Colonic mucosa (tissue), 4 donors: Measurements from ENCODE around the gene BTBD7. TPM values are rescaled to one million over a fixed set of nuclear protein-coding genes. Genes with fewer than 3 reads are reported as not detected.
A peak's percentile ranks its signal among the peaks of the same experiment; 100 is the strongest.

Experiments used
- DNase-seq: peaks from one replicate; pipeline ENCODE4 v3.0.0-alpha.2; 2020
- H3K27ac ChIP-seq: fragments of 200-600 bp; one replicate; pipeline ENCODE4 v1.8.0; 2021
- H3K27me3 ChIP-seq: fragments of 200-600 bp; one replicate; pipeline ENCODE4 v1.8.0; 2021
- H3K36me3 ChIP-seq: fragments of 200-600 bp; one replicate; pipeline ENCODE4 v1.8.0; 2021
- H3K4me1 ChIP-seq: fragments of 200-600 bp; one replicate; pipeline ENCODE4 v1.8.0; 2021; ENCODE audit warnings: mild to moderate bottlenecking
- H3K4me3 ChIP-seq: fragments of 200-600 bp; one replicate; pipeline ENCODE4 v1.8.0; 2021
- H3K9ac ChIP-seq, 2 donors: one replicate each; pipeline ENCODE4 v1.7.0; 2013; ENCODE audit warnings: control low read depth in 2 of 2, low read depth in 2 of 2, low read length in 2 of 2
- H3K9me3 ChIP-seq: fragments of 200-600 bp; one replicate; pipeline ENCODE4 v1.8.0; 2021
- CTCF ChIP-seq: fragments of 200-600 bp; IDR thresholded peaks from one replicate; pipeline ENCODE4 v1.8.0; 2022; ENCODE audit warnings: antibody characterized with exemption, mild to moderate bottlenecking
- intact Hi-C: fragments of 100-400 bp; cut with DNase I; formaldehyde crosslinking; loops from one replicate; pipeline ENCODE4 v1.14.1; 2022
- total RNA-seq, 2 donors: library from RNA; stranded (reverse); fragmentation: NEBNext Ultra II Directional in 1 of 2; extraction: Animal tissue kit (Norgen Biotek cat#: 25700) in 1 of 2; gene quantifications; one replicate each; pipeline ENCODE4 v1.2.1, GENCODE V29; 2021
- donor health status: healthy.
- donor health status: DM: no; HTN: no; CAD: no.
- donor health status: DM: no; HTN: no; CAD: no.

BTBD7 gene
- total RNA-seq, 2 donors from 2014 or later = 31.8 to 35.5 TPM

GRCh38 chr14:93319958-93320357 lies 12.9 kb downstream of the BTBD7 start:
- Histone ChIP-seq H3K4me3 (no peak overlapping the region), H3K9ac (no peak overlapping the region), H3K36me3 (no peaks in the 10 kb centered on the region), H3K9me3 (no peaks in the 10 kb centered on the region), H3K4me1 (peaks cover 3% of the 10 kb centered on the region), H3K27ac (no peak overlapping the region), H3K27me3 (no peaks in the 10 kb centered on the region)
- DNase-seq = no peak
- intact Hi-C loops = no loop called here
- TF ChIP-seq CTCF = no peak

- H3K36me3 ChIP-seq = no peaks in the 10 kb centered on the region
- peaks cover 3% of the 10 kb centered on the region for H3K4me1 ChIP-seq
- intact Hi-C loops = no loop called here
- no peak overlapping the region for H3K27ac ChIP-seq
- TF ChIP-seq CTCF = no peak
- no peaks in the 10 kb centered on the region for H3K9me3 ChIP-seq
- no peak for DNase-seq
- H3K4me3 ChIP-seq = no peak overlapping the region
- H3K27me3 ChIP-seq = no peaks in the 10 kb centered on the region
- H3K9ac ChIP-seq = no peak overlapping the region
Measured at GRCh38 chr14:93319494-93319893, 13.3 kb downstream of the BTBD7 start.

- H3K36me3 ChIP-seq = no peaks in the 10 kb centered on the region
- no peaks in the 10 kb centered on the region for H3K27me3 ChIP-seq
- no peak for TF ChIP-seq CTCF
- H3K27ac ChIP-seq = no peak overlapping the region
- peaks cover 3% of the 10 kb centered on the region for H3K4me1 ChIP-seq
- no peak for DNase-seq
- intact Hi-C loops = no loop called here
- H3K4me3 ChIP-seq = no peak overlapping the region
- H3K9me3 ChIP-seq = no peaks in the 10 kb centered on the region
- no peak overlapping the region for H3K9ac ChIP-seq
Measured at GRCh38 chr14:93318927-93319326, 13.9 kb downstream of the BTBD7 start.

- intact Hi-C loops = no loop called here
- Histone ChIP-seq H3K4me3 (no peak overlapping the region), H3K4me1 (peaks cover 3% of the 10 kb centered on the region), H3K9me3 (no peaks in the 10 kb centered on the region), H3K27me3 (no peaks in the 10 kb centered on the region), H3K9ac (no peak overlapping the region), H3K27ac (peak overlapping the region; percentile 23), H3K36me3 (no peaks in the 10 kb centered on the region)
- no peak for TF ChIP-seq CTCF
- no peak for DNase-seq
Measured at GRCh38 chr14:93317875-93318807, 14.7 kb downstream of the BTBD7 start.

- H3K4me3 ChIP-seq = no peak overlapping the region
- no peak for DNase-seq
- H3K27ac ChIP-seq = peak overlapping the region; percentile 23
- TF ChIP-seq CTCF = no peak
- H3K9ac ChIP-seq = no peak overlapping the region
- H3K36me3 ChIP-seq = no peaks in the 10 kb centered on the region
- no peaks in the 10 kb centered on the region for H3K9me3 ChIP-seq
- H3K27me3 ChIP-seq = no peaks in the 10 kb centered on the region
- peaks cover 3% of the 10 kb centered on the region for H3K4me1 ChIP-seq
- intact Hi-C loops = no loop called here
Measured at GRCh38 chr14:93317210-93317874, 15.5 kb downstream of the BTBD7 start.
